ENCODE measurements around the gene PISD.

GRCh38 chr22:31577711-31578110 is 84.3 kb downstream of the PISD start:
- TF ChIP-seq CTCF (IDR thresholded peaks at IDR 0.05) (no peak), POLR2A (IDR thresholded peaks at IDR 0.05) (no peak)

All from Peyer's patch (tissue), 4 donors.